Measurements from ENCODE around the gene SNAI3.

SNAI3 gene

DNA sequence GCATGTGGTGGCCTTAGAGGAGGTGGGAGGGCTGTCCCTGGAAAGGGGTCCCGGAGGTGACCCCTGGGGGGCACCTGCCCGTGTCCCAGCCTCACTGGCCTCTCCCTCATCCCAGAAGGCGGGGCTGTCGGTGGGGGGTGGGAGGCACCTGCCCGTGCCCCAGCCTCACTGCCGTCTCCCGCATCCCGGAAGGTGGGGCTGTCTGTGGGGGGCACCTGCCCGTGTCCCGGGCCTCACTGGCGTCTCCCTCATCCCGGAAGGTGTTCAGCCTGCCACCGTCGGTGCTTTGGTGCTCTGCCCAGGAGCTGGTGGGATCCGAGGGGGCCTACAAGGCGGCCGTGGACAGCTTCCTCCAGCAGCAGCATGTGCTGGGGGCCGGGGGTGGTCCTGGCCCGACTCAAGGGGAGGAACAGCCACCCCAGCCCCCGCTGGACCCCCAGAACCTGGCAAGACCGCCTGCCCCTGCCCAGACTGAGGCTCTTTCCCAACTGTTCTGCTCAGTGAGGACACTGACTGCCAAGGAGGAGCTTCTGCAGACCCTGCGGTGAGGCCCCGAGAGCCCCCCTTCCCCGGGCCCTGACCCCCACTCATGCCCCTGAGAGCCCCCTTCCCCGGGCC, 26.2 kb upstream of the SNAI3 start:
- DNase-seq (ENCODE audit: extremely low read depth, low read depth): no peak
- H3K4me3 ChIP-seq (replicated peaks; ENCODE audit: low read depth, low read length): no peak overlapping the region
- TF ChIP-seq, protein P1, sequence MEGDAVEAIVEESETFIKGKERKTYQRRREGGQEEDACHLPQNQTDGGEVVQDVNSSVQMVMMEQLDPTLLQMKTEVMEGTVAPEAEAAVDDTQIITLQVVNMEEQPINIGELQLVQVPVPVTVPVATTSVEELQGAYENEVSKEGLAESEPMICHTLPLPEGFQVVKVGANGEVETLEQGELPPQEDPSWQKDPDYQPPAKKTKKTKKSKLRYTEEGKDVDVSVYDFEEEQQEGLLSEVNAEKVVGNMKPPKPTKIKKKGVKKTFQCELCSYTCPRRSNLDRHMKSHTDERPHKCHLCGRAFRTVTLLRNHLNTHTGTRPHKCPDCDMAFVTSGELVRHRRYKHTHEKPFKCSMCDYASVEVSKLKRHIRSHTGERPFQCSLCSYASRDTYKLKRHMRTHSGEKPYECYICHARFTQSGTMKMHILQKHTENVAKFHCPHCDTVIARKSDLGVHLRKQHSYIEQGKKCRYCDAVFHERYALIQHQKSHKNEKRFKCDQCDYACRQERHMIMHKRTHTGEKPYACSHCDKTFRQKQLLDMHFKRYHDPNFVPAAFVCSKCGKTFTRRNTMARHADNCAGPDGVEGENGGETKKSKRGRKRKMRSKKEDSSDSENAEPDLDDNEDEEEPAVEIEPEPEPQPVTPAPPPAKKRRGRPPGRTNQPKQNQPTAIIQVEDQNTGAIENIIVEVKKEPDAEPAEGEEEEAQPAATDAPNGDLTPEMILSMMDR (IDR thresholded peaks at IDR 0.05; ENCODE audit: low read depth, low read length, missing control alignments): no peak

DNA sequence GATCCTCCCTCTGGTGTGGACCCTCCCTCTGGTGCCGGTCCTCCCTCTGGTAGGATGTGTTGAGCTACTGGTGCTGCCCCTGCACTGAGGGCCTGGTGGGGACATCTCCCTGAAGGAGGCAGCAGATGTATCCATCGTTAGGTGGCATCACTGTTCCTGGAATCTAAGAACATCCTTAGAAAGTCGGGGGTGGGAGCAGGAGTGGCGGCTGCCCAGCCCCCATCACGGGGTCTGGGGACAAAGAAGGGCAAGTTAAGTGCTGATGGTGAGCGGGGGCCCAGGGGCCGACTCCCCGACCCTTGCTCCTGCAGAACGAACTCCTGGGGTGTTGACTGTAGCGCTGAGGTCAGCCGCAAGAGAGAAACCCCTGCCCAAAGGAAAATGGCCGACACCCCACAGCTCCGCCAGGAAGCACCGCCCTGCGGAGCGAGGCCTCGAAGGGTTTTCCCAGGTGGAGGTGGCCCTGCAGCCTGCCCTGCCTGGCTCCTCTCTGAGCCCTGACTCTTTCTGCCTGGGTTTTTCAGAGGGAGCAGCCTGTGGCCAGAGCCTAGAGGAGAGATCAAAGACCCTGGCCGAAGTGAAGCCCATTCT, 25.5 kb upstream of the SNAI3 start:
- DNase-seq (ENCODE audit: extremely low read depth, low read depth): no peak
- H3K4me3 ChIP-seq (replicated peaks; ENCODE audit: low read depth, low read length): no peak overlapping the region
- TF ChIP-seq, protein P1 (IDR thresholded peaks at IDR 0.05; ENCODE audit: low read depth, low read length, missing control alignments): no peak

DNA sequence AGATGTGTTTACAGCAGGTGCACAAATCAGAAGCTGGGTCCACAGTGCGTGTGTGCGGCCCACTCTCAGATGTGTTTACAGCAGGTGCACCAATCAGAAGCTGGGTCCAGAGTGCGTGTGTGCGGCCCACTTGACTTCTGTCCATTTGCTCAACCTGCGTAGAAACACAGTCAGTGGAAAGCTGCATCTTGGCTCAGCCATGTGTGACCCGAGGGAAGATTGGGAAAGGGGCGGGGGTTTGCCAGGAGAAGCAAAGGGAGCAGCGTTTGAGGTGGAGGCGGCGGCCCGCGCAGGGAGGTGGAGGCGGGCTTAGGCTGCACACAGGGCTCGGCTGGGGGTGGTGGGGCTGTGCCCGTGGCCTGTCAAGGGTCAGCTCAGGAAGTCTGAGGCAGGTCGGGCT, 24.2 kb upstream of the SNAI3 start:
- no peak overlapping the region for H3K4me3 ChIP-seq (replicated peaks; ENCODE audit: low read depth, low read length)
- no peak for DNase-seq (ENCODE audit: extremely low read depth, low read depth)
- TF ChIP-seq, protein P1 (IDR thresholded peaks at IDR 0.05; ENCODE audit: low read depth, low read length, missing control alignments): no peak

- TF ChIP-seq, protein P1 (IDR thresholded peaks at IDR 0.05; ENCODE audit: low read depth, low read length, missing control alignments): no peak
- peak overlapping the region; percentile 98 for H3K4me3 ChIP-seq (replicated peaks; ENCODE audit: low read depth, low read length)
- no peak for DNase-seq (ENCODE audit: extremely low read depth, low read depth)
These were observed 20.9 kb upstream of the SNAI3 start for GRCh38 chr16:88706965-88707826.

- H3K4me3 ChIP-seq (replicated peaks; ENCODE audit: low read depth, low read length): peak within 1 kb of the TSS; percentile 98
- DNase-seq (ENCODE audit: extremely low read depth, low read depth): peak; percentile 43
- TF ChIP-seq, protein P1 (IDR thresholded peaks at IDR 0.05; ENCODE audit: low read depth, low read length, missing control alignments): no peak
These were observed 20.1 kb upstream of the SNAI3 start, which contains the start of the genes CTU2 and RNF166 for GRCh38 chr16:88706229-88706964. TSS of gene CTU2 (plus strand) at chr16:88706503. CDS start at chr16:88706531, 28 bp downstream. TSS of gene RNF166 (minus strand) at chr16:88706408. CDS start at chr16:88706325, 83 bp downstream.

GRCh38 chr16:88705801-88706228, 19.5 kb upstream of the SNAI3 start:
- peak overlapping the region; percentile 98 for H3K4me3 ChIP-seq (replicated peaks; ENCODE audit: low read depth, low read length)
- DNase-seq (ENCODE audit: extremely low read depth, low read depth): no peak
- TF ChIP-seq, protein P1 (IDR thresholded peaks at IDR 0.05; ENCODE audit: low read depth, low read length, missing control alignments): no peak
